Measurements from ENCODE around the gene TMEM272.

TMEM272 gene

DNA sequence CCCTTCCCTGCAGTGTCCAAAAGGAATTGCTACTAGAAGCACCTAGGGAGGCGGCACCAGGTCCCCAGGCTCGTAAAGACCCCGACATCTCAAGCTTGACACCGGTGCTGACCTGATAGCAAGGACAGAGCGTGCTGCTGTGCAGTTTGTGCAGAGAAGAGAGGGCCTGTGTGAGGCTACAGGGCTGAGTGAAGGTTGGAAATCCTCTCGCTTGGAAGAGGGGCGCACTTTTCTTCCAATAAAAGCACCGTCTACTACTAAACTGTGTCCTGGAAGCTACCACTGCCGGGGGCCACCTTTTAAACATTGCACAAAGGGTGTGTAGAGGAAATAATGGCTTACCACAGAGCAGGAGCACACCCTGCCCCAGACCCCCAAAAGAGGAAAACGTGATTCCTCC lies 11.0 kb downstream of the TMEM272 start:
- H3K4me3 ChIP-seq (ENCODE audit: low read length): no peak overlapping the region
- TF ChIP-seq, protein P1, sequence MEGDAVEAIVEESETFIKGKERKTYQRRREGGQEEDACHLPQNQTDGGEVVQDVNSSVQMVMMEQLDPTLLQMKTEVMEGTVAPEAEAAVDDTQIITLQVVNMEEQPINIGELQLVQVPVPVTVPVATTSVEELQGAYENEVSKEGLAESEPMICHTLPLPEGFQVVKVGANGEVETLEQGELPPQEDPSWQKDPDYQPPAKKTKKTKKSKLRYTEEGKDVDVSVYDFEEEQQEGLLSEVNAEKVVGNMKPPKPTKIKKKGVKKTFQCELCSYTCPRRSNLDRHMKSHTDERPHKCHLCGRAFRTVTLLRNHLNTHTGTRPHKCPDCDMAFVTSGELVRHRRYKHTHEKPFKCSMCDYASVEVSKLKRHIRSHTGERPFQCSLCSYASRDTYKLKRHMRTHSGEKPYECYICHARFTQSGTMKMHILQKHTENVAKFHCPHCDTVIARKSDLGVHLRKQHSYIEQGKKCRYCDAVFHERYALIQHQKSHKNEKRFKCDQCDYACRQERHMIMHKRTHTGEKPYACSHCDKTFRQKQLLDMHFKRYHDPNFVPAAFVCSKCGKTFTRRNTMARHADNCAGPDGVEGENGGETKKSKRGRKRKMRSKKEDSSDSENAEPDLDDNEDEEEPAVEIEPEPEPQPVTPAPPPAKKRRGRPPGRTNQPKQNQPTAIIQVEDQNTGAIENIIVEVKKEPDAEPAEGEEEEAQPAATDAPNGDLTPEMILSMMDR (conservative IDR thresholded peaks at IDR 0.05; ENCODE audit: low read length): no peak
- no peak for DNase-seq (ENCODE audit: low read depth)

DNA sequence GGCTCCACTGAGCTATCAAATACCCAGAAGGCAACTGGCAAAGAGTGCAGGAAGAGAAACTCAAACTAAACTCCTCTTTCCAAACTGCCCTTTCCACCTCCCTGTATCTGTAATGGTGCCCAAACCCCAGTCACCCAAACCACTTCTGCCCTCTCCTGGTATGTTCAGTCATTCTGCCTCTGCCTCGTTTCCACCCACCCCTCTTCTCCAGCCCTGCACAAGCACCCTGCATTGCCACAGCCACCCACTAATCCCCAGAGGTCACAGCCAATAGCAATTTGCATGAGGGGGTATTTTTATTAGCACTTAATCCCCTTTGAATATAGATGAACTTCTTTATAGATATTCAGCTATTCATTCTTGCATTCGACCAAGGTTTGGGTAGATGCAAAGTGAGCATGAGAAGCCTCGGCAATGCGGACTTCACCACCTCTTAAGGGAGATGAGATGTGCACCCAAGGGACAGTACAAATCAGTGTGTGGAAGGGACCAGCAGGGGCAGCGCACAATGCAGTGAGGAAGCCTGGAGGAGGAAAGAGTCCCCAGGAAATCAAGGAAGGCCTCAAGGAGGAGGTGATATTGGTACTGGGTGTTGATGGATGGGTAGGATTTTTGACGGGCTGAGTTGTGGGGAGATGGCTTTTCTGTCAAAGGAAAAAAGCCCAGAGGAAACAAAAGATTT lies 12.4 kb downstream of the TMEM272 start:
- peak; percentile 35 for DNase-seq (ENCODE audit: low read depth)
- TF ChIP-seq, protein P1 (conservative IDR thresholded peaks at IDR 0.05; ENCODE audit: low read length): peak; percentile 51
- no peak overlapping the region for H3K4me3 ChIP-seq (ENCODE audit: low read length)

DNA sequence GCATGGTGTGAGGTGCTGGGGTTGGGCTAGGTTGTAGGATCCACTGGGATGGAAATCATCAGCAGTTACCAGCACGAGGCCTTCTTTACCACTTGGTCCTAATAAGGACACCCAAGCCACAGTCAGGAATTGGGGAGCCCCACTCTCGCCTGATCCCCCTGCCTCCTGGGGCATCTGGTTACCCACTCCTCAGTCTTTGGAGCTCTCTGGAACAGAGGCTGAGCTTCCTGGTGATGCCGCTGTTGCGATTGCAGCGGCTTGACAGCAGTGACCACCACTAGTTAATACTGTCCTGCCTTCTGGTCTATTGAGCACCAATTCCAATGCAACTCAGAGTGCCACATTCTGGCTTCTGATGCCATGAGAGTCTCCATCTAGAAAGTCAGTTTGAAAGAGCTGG lies 13.5 kb downstream of the TMEM272 start:
- TF ChIP-seq, protein P1 (conservative IDR thresholded peaks at IDR 0.05; ENCODE audit: low read length): no peak
- DNase-seq (ENCODE audit: low read depth): no peak
- no peak overlapping the region for H3K4me3 ChIP-seq (ENCODE audit: low read length)

DNA sequence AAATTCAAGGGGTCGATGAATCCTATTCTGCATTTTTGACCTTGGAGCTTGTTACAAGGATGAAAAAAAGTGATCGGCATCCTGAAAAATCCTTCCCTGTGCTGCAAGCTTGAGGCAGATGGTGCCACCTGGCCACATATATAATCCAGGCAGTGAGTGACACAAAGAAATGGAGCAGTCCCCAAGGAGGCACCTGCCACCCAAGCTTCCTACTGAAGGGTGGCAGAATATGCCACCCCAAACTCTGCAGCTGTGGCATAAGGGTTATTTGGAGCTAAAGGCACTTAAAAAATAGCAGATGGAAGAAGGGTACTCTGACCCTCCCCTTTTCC lies 15.4 kb downstream of the TMEM272 start:
- no peak for DNase-seq (ENCODE audit: low read depth)
- H3K4me3 ChIP-seq (ENCODE audit: low read length): no peak overlapping the region

DNA sequence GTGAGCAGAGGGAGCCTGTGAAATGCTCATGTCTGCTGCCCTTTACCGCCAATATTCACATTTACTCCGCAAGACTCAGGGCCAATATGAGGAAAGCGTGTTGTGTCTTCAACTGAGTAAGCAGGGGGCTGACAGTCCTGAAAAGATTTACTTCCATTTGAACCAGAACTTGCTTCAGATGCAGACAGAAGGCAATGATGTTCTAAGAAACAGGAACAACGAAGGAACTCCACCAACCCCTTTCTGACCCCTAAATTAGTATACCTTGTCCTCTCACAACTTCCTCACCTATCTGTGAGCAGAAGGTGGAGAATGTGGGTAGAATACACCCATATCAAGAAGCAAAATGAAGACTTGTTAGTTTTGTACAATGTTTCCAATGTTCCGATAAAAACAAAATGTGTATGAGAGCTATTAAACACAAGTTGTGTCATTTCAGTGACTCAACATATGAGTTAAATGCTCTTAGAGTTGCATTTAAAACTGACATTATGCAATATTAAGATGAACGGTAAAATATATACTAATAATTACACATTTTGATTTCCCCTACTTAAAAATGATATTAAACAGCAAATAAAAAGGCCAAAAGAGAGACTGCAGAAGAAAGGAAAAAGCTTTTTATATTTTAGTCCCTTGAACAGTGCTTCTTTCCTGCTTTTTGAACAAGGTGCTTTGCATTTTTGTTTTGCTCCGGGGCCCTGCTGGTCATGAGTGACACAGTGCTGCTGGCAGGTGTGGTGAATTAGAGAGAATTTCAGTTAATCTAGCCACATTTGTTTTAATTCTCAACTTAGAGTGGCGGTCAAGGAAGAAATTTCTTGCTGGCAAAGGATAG lies 16.0 kb downstream of the TMEM272 start:
- DNase-seq (ENCODE audit: low read depth): no peak
- TF ChIP-seq, protein P1 (conservative IDR thresholded peaks at IDR 0.05; ENCODE audit: low read length): no peak
- no peak overlapping the region for H3K4me3 ChIP-seq (ENCODE audit: low read length)

More for the DNA sequence above, 15.4 kb downstream of the TMEM272 start:
- TF ChIP-seq, protein P1 (conservative IDR thresholded peaks at IDR 0.05; ENCODE audit: low read length): no peak

DNA sequence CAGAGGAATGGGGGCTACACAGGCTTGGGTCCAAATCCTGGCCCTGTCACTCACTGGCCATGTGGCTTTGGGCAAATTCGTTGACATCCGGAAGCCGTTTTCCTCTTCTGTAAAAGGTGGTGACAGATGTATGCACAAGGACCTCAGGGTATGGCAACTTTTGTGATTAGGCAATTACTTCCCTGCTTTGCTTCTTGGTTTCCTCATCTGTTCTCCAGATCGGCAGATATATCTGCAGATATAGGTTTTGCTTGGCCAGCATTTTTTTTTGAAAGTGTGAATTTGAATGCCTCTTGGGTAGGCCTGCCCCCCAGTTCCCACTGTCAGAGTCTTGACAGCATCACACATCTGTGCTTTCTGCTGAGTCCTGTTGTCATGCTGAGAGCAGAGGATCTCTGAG lies 17.7 kb downstream of the TMEM272 start:
- H3K4me3 ChIP-seq (ENCODE audit: low read length): no peak overlapping the region
- TF ChIP-seq, protein P1 (conservative IDR thresholded peaks at IDR 0.05; ENCODE audit: low read length): no peak
- no peak for DNase-seq (ENCODE audit: low read depth)

DNA sequence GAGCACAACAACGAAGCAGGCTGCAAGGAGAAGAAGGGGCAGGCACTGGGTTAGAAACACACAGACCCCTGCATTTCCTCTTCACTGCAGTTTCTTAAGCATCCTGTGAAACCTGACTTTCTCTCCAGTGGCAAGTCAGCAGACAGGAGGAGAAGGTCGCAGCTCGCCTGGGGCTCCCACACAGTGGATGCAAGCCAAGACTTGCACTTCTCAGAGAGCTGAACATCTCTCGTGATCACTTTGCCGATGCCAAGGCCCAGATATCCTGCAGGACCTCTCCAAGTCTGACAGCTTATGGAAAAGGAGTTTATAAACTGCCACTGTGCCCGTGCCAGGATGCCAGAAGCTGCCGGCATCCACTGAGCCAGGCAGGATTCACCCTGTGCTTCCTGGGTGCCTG lies 18.4 kb downstream of the TMEM272 start:
- TF ChIP-seq, protein P1 (conservative IDR thresholded peaks at IDR 0.05; ENCODE audit: low read length): no peak
- DNase-seq (ENCODE audit: low read depth): no peak
- H3K4me3 ChIP-seq (ENCODE audit: low read length): no peak overlapping the region
